A673 (cell line): Measurements from ENCODE around the gene RRM2. TPM values are rescaled to one million over a fixed set of nuclear protein-coding genes. Genes with fewer than 3 reads are reported as not detected.

Source experiments
- BruUV-seq: library from RNA; stranded (reverse); fragments of 400-500 nt; replicated peaks from 2 replicates; lab custom pipeline; 2021; lab: Mats Ljungman, UMichigan
- CTCF ChIA-PET: fragments of 300-600 bp; sonication (Branson Sonifier 250); formaldehyde crosslinking; loops from one replicate; lab custom pipeline; 2022; ENCODE audit warnings: antibody characterized with exemption; lab: Charles Lee
- POLR2A ChIA-PET: fragments of 300-600 bp; sonication (Branson Sonifier 250); formaldehyde crosslinking; loops from one replicate; lab custom pipeline; 2022; ENCODE audit warnings: antibody characterized with exemption; ENCODE audit not compliant: low non-redundant PET; lab: Charles Lee
- DNase-seq: peaks from one replicate; pipeline ENCODE4 v3.0.0-alpha.2; 2015; ENCODE audit warnings: low spot score
- H3K27ac ChIP-seq: fragments of 200-600 bp; sonication (generic); 2 replicates; pipeline ENCODE4 v1.5.1; 2016; ENCODE audit warnings: mixed run types, low read depth, mild to moderate bottlenecking, mixed read lengths, antibody characterized with exemption, low read length; ENCODE audit not compliant: poor library complexity, severe bottlenecking
- H3K27me3 ChIP-seq: fragments of 200-600 bp; sonication (generic); replicated peaks from 2 replicates; pipeline ENCODE4 v1.6.1; 2017; ENCODE audit warnings: mixed run types, low read depth, mild to moderate bottlenecking, mixed read lengths, antibody characterized with exemption, low read length; ENCODE audit not compliant: insufficient read depth, poor library complexity
- H3K36me3 ChIP-seq: fragments of 200-600 bp; sonication (generic); 2 replicates; pipeline ENCODE4 v1.6.1; 2016; ENCODE audit warnings: mixed run types, mild to moderate bottlenecking, mixed read lengths, antibody characterized with exemption, low read length; ENCODE audit not compliant: insufficient read depth, poor library complexity, severe bottlenecking
- H3K4me1 ChIP-seq: fragments of 200-600 bp; sonication (generic); 2 replicates; pipeline ENCODE4 v1.6.1; 2017; ENCODE audit warnings: mixed run types, mild to moderate bottlenecking, mixed read lengths, antibody characterized with exemption, low read length; ENCODE audit not compliant: insufficient read depth, poor library complexity, severe bottlenecking
- H3K4me3 ChIP-seq: fragments of 200-600 bp; sonication (generic); 2 replicates; pipeline ENCODE4 v1.5.1; 2016; ENCODE audit warnings: low read depth, mixed run types, mild to moderate bottlenecking, mixed read lengths, low read length; ENCODE audit not compliant: poor library complexity, severe bottlenecking
- H3K9me3 ChIP-seq: fragments of 200-600 bp; sonication (generic); 2 replicates; pipeline ENCODE4 v1.6.1; 2016; ENCODE audit warnings: mixed run types, low read depth, mild to moderate bottlenecking, mixed read lengths, antibody characterized with exemption, low read length; ENCODE audit not compliant: poor library complexity, severe bottlenecking
- CTCF ChIP-seq: fragments of 300-800, 200-600 bp; sonication (generic); conservative IDR thresholded peaks from 2 replicates; pipeline ENCODE4 v1.5.1; 2017; ENCODE audit warnings: low read depth, mild to moderate bottlenecking, antibody characterized with exemption, low read length, moderate library complexity, mixed read lengths
- EZH2 ChIP-seq: fragments of 200-600 bp; sonication (generic); IDR thresholded peaks from 2 replicates; pipeline ENCODE4 v1.6.1; 2017; ENCODE audit warnings: borderline replicate concordance, low read depth, mild to moderate bottlenecking, mixed read lengths, antibody characterized with exemption, low read length; ENCODE audit not compliant: poor library complexity, severe bottlenecking
- intact Hi-C: fragments of 100-400 bp; cut with micrococcal nuclease; formaldehyde crosslinking; loops from one replicate; pipeline ENCODE4 v1.10.0; 2022; ENCODE audit not compliant: unreplicated experiment
- total RNA-seq: library from RNA; stranded (reverse); gene quantifications from 2 replicates; pipeline ENCODE4 v1.2.3, GENCODE V29; 2021

Gene RRM2
- total RNA-seq, 1 experiment from 2014 or later, result 486 TPM

- Histone ChIP-seq H3K36me3 (peaks cover 27% of the 10 kb centered on the region), H3K9me3 (no peaks in the 10 kb centered on the region), H3K4me1 (peaks cover 18% of the 10 kb centered on the region), H3K4me3 (peak overlapping the region; percentile 88), H3K27me3 (no peaks in the 10 kb centered on the region), H3K27ac (peak overlapping the region; percentile 98)
- CTCF ChIA-PET, result interaction anchor here (0.7 to 1.0 kb wide), 2 partner anchors 24 to 288 kb away, joined by 3 read pairs; no protein-coding TSS in a partner anchor
- peak; percentile 76 for DNase-seq
- POLR2A ChIA-PET, result no interaction called here
- intact Hi-C loops, result loop anchor here (5.0 kb wide), 1 partner anchor 546 kb away; no protein-coding TSS in a partner anchor
- TF ChIP-seq EZH2 (no peak), CTCF (no peak)
- no TSS peak for BruUV-seq
These were observed 1.5 kb upstream of the RRM2 start for GRCh38 chr2:10120877-10121574.

GRCh38 chr2:10123281-10123680, 742 bp downstream of the RRM2 start:
- H3K27ac ChIP-seq, result peak overlapping the region; percentile 98
- H3K4me3 ChIP-seq, result peak overlapping the region; percentile 88
- H3K4me1 ChIP-seq, result peaks cover 18% of the 10 kb centered on the region
- H3K9me3 ChIP-seq, result no peaks in the 10 kb centered on the region
- POLR2A ChIA-PET, result interaction anchor here (0.6 kb wide), 1 partner anchor 12 kb away, joined by 3 read pairs; no protein-coding TSS in a partner anchor
- H3K36me3 ChIP-seq, result peaks cover 50% of the 10 kb centered on the region
- intact Hi-C loops, result loop anchor here (5.0 kb wide), 1 partner anchor 544 kb away; no protein-coding TSS in a partner anchor
- CTCF ChIA-PET, result interaction anchor here (0.6 to 2.8 kb wide), 3 partner anchors 48 to 1093 kb away, joined by 3 to 42 read pairs (median 4); no protein-coding TSS in a partner anchor
- DNase-seq, result no peak
- no peaks in the 10 kb centered on the region for H3K27me3 ChIP-seq
- no TSS peak for BruUV-seq
- TF ChIP-seq EZH2 (no peak), CTCF (no peak)

- POLR2A ChIA-PET, result interaction anchor here (0.7 kb wide), 1 partner anchor 49 kb away, joined by 4 read pairs; no protein-coding TSS in a partner anchor
- peak overlapping the region; percentile 34 for H3K27ac ChIP-seq
- H3K36me3 ChIP-seq, result peaks cover 63% of the 10 kb centered on the region
- CTCF ChIA-PET, result interaction anchor here (0.8 to 2.8 kb wide), 4 partner anchors 25 to 310 kb away, joined by 3 to 42 read pairs (median 8); no protein-coding TSS in a partner anchor
- DNase-seq, result peak; percentile 83
- intact Hi-C loops, result loop anchor here (1.0 to 5.0 kb wide), 3 partner anchors 284 to 543 kb away; no protein-coding TSS in a partner anchor
- H3K9me3 ChIP-seq, result no peaks in the 10 kb centered on the region
- peak; percentile 69 for TF ChIP-seq CTCF
- no peak for TF ChIP-seq EZH2
- H3K27me3 ChIP-seq, result no peaks in the 10 kb centered on the region
- H3K4me3 ChIP-seq, result peak overlapping the region; percentile 88
- peaks cover 18% of the 10 kb centered on the region for H3K4me1 ChIP-seq
- BruUV-seq, result no TSS peak
These were observed 2.1 kb downstream of the RRM2 start for GRCh38 chr2:10124538-10125045.
